HTERT RPE-1 (cell line): ENCODE results near the gene CARD14.

Experiments
- in situ Hi-C: fragments of 300-500 bp; cut with MboI; formaldehyde crosslinking; loops from 4 replicates; pipeline ENCODE4 v1.14.3; 2020; ENCODE audit warnings: low sequenced_read_pairs

Gene CARD14

GRCh38 chr17:80169784-80170500 lies at the start of gene CARD14:
Gene CARD14, plus strand, starts transcription at chr17:80170030. Its CDS starts 11,409 bp downstream, at chr17:80181439.
- in situ Hi-C loops: no loop called here

DNA sequence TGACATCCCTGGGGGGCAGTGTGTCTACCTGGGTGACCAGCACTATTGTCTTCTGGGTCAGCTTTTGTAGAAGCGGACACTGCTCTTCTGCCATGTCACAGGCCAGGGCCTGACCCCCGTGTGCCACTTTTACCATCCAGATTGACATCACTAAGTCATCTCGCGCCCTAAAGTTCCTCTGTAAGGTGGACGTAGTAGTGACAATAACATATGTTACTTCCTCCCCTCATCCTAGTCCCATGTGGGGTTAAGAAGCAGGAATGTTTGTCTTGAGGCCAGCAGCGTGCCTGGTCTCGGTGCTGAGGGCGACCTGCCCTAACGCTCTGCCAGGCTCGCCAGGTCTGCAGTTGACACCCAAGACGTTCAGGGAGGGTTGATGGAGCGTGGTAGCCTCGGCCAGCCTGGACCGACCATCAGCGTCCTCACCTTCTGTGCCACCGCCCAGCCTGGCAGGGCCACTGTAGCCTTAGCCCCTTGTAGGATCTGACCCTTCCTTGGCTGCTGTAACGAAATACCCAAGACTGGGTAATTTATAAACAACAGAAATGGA lies 47.7 kb upstream of the CARD14 start:
- in situ Hi-C loops: no loop called here

GRCh38 chr17:80122926-80123505 lies 46.8 kb upstream of the CARD14 start:
- in situ Hi-C loops: no loop called here

GRCh38 chr17:80123791-80124190 lies 46.0 kb upstream of the CARD14 start:
- in situ Hi-C loops: no loop called here

DNA sequence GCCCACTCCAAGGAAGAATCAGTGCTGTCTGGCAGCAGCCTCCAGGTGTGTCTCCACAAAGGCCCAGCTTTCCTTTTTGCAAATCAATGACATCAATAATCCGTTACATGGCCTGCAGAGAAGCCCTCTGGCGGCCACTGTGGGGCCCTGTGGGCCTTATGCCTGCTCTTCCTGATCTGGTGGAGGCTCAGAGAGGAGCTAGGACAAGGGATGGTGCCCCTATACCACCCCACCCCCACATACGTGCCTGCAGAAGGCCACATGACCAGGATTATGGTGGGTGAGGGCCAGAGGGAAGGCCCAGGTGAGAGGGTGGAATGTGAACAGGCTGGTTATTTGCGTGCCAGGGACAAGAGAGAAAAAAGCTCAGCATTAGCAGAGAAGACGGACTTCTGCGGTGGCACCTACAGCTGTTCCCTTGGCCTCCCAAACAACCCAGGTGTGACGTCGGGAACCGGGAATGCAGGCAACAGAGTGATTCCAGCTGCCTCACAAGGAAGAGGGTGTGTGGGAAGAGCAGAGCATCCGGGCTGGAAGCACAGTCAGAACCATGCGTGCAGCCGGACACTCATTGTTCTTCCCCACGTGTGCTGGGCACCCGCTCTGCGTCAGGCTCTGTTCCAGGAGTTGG lies 45.4 kb upstream of the CARD14 start:
- in situ Hi-C loops: no loop called here

GRCh38 chr17:80125656-80126448 lies 44.0 kb upstream of the CARD14 start:
- in situ Hi-C loops: no loop called here

- in situ Hi-C loops: no loop called here
These were observed 43.4 kb upstream of the CARD14 start for GRCh38 chr17:80126449-80126715.

DNA sequence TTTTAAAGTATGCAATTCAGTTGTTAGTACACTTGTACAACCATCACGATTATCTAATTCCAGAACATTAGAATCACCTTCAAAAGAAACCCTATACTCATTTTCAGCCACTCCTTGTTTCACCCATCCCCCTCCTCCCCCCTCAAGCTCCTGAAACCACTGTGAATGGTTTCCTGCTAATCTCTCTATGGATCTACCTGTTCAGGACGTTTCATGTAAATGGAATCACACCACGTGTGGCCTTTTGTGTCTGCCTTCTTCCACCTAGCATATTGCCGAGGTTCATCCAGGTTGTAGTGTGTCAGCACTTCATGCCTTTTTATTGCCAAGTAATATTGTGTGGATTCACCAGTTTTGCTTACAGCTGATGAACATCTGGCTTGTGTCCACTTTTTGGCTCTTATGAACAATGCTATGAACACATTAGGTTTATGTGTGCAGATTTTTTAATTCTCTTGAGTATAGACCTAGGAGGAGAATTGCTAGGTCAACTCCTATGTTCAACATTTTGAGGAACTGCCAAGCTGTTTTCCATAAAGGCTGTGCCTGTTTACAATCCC lies 40.7 kb upstream of the CARD14 start:
- in situ Hi-C loops: no loop called here

DNA sequence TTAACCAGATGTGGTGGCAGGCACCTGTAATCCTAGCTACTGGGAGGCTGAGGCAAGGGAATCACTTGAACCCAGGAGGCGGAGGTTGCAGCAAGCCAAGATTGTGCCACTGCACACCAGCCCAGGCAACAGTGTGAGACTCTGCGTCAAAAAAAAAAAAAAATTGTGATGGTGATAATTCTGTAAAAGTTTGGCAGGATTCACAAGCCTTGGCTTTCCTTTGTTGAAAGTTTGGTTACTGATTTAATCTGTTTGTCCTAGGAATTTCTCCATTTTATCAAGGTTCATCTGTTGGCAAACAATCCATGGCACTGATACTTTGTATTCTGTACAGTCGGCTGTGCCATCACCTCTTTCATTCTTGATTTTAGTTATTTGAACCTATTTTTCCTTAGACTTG lies 38.8 kb upstream of the CARD14 start:
- in situ Hi-C loops: no loop called here

- in situ Hi-C loops: no loop called here
These were observed 36.8 kb upstream of the CARD14 start for GRCh38 chr17:80132906-80133625.

DNA sequence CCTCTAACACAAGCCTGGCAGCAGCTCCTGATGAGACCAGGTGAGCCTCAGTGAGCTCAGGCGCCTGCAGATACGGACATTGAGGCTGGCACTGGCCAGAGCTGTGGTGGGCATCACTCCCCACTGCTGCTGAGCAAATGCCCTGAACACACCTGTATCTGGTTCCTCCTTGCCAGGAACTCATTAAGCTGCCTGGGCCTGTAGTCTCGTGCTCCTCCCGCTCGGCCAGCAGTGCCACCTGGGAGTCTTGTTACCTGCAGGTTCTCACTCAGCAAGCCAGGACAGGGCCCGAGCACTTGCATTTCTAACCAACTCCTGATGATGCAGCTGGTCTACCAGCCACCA lies 36.2 kb upstream of the CARD14 start:
- in situ Hi-C loops: no loop called here

- in situ Hi-C loops: no loop called here
These were observed 32.7 kb upstream of the CARD14 start for GRCh38 chr17:80137131-80137530.

- in situ Hi-C loops: no loop called here
These were observed 30.9 kb upstream of the CARD14 start for GRCh38 chr17:80138856-80139426.

DNA sequence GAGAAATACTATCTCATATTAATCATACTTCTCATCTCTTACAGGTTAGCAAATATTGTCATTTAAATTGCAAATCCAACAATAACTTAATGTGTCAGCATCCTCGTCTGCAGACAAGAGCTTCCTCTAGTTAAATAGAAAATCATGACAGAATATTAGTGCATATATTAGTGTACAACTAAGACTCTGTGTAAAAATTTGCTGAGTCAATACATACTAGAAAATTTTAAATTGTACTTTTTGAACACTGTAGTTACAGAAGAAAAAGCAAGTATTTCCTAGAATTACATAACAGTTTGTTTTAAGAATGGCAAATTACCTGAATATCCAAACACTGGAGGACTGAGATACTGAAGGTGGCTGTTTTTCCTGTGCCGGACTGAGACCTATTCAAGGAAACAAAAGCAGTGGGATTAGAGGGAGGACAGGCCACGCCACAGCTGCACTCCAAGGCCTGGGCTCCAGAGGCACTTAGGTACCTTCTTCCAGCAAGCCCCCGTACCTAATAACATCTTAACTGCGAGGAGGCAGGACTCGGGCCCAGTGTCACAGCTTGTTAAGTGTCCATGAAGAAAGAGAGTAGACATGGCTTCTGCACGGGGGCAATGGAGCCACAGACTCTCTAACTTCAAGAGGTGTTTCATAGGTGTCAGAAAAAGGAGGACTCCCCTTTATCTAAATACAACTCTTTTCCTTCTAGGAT lies 28.2 kb upstream of the CARD14 start:
- in situ Hi-C loops: no loop called here

GRCh38 chr17:80142929-80143328 lies 26.9 kb upstream of the CARD14 start:
- in situ Hi-C loops: no loop called here

GRCh38 chr17:80145076-80146075 lies 24.5 kb upstream of the CARD14 start:
- in situ Hi-C loops: no loop called here

- in situ Hi-C loops: no loop called here
These were observed 23.5 kb upstream of the CARD14 start for GRCh38 chr17:80146121-80147034.
